Esophagus muscularis mucosa (tissue), 4 donors: ENCODE results near the gene JARID2.

Experiments used
- EP300 ChIP-seq: sonication (generic); formaldehyde crosslinking; IDR thresholded peaks from one replicate; pipeline ENCODE4 v1.6.1; 2017; ENCODE audit warnings: antibody characterized with exemption
- POLR2A ChIP-seq: fragments of 450-650 bp; IDR thresholded peaks from one replicate; pipeline ENCODE4 v1.6.1; 2017; ENCODE audit warnings: antibody characterized with exemption, moderate library complexity, mild to moderate bottlenecking, low read depth
- TF ChIP-seq, protein P1 (sequence below), 3 experiments: fragments of 200-600 bp in 2 of 3; fragments of 450-650 bp in 1 of 3; sonication (generic) in 2 of 3; IDR thresholded peaks; one replicate each; pipeline ENCODE4 v1.5.1; 2017 to 2019; ENCODE audit warnings: antibody characterized with exemption in 3 of 3, mild to moderate bottlenecking in 2 of 3, moderate library complexity in 1 of 3

DNA sequence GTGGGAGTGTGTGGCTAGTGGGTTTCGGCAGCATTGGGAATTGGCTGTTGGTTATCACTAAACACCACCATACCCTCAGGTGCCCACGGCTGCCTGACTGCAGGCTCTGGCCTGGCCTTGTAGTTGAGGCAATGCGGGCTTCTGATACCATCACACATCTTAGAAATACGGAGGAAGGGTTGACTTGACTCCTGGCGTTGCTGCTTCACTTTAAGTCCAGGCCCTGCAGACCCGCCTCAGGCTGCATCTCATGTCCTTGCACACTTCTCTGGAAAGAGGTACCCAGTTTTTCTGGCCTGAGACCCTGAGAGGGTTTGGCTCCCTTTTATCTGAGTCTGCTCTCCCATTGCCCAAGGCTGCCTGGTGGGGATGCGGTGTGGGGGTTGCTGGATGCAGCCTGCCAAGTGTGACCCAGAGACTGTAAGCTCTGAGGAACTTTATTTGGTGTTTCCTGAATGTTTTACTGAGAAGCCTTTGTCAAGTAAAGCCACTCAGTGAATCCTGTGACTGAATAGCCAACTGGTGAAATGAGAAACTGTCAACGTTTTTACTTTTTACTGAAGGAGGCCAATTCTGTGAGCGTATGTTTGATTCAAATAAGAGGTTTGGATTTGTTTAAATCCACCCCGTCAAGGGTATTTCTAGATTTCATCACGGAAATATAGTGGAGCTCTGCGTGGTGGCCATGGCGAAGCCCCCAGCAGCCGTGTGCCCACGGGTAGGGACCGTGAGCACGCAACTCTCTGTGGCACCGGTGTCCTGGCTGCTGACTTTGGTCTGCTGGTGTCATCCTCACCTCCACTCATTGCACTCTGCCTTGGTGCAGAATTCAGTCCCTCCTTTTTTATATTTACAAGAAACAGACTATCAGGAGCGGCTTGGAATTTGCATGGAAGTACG, 256.8 kb downstream of the JARID2 start:
- TF ChIP-seq, protein P1, sequence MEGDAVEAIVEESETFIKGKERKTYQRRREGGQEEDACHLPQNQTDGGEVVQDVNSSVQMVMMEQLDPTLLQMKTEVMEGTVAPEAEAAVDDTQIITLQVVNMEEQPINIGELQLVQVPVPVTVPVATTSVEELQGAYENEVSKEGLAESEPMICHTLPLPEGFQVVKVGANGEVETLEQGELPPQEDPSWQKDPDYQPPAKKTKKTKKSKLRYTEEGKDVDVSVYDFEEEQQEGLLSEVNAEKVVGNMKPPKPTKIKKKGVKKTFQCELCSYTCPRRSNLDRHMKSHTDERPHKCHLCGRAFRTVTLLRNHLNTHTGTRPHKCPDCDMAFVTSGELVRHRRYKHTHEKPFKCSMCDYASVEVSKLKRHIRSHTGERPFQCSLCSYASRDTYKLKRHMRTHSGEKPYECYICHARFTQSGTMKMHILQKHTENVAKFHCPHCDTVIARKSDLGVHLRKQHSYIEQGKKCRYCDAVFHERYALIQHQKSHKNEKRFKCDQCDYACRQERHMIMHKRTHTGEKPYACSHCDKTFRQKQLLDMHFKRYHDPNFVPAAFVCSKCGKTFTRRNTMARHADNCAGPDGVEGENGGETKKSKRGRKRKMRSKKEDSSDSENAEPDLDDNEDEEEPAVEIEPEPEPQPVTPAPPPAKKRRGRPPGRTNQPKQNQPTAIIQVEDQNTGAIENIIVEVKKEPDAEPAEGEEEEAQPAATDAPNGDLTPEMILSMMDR (IDR thresholded peaks at IDR 0.05), result no peak
- TF ChIP-seq POLR2A, result no peak
- no peak for TF ChIP-seq EP300
